LoVo (cell line): Measurements from ENCODE around the gene SCTR.

Experiments used
- DNase-seq: peaks from one replicate; pipeline ENCODE4 v3.0.0-alpha.2; 2016; ENCODE audit warnings: low spot score

Gene SCTR

DNA sequence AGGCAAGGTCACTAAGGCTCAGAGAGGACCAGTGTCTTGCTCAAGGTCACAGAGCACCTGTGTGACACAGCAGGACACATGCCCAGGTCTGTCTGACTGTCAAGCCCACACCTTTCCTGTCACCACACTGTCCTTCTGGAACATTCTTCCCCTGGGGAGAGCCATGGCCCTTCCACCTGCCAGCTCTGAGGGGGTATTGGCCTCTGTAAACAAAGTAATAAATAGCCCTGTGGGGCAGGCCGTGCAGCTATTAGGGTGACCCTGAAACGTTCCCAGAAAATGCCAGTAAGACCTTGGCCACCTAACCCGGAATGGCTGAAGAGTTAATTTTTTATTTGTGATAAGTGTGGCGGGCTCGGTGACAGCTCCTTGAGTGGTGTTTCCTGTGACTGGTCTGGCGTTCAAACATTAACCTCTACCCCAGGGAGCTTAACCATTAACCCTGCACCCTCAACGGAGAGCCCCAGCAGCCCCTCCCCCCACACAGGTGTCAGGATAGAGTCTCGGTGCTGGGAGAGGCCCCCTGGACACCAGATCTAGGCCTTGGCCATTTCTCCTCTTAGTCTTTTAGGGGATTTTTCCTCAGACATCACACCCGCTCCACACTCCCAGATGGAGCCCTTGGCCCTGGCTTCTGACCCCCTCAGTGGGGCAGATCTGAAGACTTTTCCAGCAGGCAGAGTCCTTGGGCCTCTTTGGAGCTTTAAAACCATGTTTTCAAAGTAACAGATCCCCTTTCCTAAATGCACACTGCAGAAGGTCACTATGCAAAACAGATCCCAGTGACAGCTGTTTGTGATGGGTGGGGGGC is 36.6 kb downstream of the SCTR start:
- peak; percentile 38 for DNase-seq

DNA sequence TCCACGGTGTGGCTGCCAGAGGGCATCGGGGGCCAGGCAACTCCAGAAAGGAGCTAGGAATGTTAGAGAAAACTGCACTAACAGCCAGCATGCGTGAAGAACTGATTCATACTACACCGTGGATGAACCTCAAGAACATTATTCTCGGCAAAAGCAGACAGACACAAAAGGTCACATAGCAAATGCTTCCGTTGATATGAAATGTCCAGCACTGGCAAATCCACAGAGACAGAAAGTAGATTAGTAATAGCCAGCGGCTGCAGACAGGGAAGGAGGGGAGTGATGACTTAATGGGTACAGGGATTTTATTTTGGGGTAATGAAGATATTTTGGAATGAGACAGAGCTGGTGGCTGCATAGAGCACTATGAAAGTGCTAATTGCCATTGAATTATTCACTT is 37.4 kb downstream of the SCTR start:
- DNase-seq: no peak

DNA sequence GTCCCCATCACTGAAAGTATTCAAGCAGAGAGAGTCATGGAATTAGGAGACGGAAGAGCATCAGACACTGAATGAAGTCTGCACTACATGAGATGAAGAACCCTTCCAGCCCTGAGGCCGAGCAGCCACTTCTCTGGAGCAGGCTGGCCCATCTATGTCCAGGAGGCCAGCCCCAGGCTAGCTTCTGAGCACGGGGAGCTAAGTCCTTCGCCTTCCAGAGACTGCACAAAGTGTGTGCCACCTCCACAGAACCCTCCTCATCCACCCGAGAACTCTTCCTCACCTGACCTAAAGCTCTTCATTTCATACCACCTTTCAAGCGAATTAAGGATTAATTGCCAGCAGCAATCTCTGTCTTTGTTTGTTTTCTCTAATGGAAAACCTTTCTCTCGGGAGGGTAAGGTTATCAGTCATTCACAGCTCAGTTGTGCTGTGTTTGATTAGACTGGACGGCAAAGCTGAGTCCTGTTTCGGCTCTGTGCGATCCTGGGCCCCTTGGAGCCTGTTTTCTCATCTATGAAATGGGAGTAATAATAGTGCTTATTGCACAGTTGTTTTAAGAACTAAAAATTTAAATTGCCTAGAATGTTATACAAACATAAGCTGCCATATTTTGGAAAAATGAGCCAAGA is 38.0 kb downstream of the SCTR start:
- no peak for DNase-seq

DNA sequence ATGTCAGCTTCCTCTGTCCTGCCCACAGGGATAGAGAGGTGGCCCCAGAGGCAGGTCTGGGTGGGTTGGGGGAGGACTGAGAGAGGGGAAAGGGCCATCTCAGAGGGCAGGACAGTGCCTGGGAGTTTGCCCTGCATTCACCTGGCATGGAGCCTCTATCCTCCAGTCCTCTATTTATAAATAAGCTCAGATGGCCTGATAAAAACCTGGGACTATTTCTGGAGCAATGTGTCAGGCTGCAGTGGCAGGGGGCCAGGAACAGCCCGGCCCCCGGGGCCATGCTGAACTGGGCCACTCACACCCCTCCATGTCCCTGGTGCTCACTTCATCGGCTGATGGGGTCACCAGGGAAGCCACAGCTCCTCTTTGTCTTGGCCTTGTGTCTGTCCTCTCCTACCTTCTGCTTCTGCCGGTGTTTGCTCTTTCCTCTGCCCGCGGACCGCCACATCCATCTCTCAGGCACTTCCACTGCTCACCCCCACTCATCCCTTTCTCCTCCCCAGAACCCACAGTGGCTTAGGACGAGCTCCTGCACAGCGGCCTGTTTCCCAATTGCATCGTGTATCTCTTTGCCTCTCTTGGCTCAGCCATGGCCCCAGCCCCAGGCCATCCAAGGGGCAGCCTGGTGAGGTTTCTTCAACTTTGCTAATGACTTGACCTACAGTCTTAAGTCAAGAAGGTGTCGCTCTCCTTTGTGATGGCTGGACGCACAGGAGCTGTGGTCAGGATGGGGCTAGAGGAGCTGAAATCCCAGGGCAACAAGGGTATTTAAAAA is 38.8 kb downstream of the SCTR start:
- no peak for DNase-seq

DNA sequence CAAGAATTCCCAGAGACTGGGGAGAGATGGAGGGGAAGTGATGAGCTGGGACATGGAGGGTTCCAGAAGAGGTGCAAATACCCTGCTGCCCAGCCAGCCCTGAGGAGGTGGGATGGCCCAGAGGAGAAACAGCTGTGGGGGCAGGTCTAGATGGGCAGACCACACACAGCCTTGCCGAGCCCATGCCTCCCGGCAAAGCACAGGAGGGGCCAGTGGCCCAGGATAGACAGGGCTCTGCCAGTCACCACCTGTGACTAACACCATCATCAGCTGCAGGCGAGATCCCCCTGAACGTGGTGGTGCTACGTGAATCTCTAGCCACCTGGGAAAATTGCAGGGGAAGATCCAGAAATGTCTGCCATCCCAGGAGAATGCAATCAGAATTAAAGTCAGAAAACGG is 39.4 kb downstream of the SCTR start:
- no peak for DNase-seq

DNA sequence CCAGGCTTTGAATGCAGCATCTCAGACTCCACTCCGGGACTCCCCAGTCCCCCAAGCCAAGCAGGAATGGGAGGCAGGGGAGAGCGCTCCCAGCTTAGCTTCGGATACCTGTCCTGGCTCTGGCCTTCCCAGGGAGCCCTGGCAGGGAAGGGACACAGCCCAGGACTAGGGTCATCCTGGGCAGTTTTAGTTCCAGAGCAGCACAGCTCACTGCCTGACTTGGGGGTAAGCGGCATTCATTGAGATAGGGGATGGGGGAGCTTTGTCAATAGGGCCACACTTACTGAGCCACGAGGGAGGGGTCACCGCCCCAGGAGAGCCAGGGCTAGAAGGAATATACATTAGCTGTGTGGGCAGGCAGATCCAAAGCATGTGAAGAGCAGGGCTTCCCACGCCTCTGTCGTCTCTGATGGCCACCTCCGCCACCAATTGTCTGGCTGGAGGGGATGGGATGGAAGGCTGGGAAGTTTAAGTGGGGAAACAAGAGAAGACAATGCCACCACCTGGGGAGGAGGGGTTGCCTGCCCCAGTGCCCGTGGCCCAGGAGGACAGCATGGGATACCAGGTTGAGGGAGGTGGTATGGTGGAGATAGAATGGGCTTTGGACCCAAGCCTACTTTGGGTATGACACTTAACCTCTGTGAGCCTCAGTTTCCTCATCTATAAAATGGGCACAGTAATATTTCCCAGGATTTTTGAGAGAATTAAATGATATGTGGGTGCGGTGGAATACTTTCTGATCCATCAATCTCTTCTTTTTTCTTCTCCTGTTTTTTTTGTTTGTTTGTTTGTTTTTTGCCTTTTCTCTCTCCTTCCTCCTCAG is 40.2 kb downstream of the SCTR start:
- DNase-seq: no peak

DNA sequence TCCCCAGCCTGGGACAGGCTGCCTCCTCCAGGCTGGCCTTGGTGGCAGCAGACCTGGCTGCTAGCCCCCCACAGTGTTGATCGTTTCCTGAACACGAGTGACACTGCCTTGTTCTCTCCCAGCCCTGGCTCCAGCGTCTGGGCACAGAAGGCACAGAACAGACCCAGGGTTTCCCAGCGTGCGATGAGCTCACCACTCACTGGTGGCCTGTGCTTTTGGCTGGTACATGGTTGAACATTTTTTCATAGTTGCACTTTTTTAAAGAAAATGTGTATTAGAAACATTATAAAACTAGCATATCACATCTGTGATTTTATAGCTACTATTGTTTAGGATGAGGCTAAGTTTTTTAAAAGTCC is 40.9 kb downstream of the SCTR start:
- no peak for DNase-seq

DNA sequence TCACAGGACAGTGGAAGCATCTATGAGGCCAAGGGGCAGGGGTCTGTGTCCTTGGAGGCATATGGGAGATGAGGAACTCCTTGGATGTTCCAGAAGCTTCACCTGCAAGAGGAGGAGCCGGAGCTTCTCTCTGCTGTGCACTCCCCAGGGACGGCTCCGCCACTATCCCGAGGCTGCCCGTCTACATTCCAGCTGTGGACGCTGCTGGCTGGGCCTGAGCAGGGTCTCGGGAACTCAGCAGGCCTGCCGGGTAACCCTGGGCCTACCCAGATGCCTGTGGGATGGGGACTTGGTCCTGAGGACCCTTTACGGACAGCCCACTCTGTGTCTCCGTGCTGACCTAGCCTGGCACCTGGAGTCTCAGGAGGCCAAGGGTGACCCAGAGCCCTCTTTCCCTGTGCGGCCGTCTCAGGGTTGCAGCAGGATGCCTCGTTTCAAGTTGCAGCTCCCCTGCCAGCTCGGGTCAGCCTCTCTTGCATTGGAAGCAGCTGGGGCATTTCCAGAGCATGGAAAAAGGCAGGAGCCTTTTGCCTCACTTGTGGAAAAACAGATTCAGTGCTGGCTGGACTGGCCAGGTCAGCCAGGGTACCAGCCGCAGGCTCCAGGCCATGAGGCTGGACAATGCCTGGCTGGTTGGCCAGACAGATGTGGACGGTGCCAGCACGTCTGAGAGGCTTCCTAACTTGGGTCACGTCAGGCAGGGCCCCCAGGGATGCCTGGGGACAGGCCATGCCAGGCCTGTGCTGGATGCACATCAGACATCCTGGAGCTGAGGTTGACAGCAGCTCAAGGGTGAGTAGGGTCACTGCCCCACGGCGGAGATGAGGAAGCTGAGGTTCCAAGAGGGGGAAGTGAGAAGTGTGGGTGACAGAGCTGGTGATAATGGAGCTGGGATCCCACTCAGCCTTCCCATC is 41.5 kb downstream of the SCTR start:
- DNase-seq: no peak

DNA sequence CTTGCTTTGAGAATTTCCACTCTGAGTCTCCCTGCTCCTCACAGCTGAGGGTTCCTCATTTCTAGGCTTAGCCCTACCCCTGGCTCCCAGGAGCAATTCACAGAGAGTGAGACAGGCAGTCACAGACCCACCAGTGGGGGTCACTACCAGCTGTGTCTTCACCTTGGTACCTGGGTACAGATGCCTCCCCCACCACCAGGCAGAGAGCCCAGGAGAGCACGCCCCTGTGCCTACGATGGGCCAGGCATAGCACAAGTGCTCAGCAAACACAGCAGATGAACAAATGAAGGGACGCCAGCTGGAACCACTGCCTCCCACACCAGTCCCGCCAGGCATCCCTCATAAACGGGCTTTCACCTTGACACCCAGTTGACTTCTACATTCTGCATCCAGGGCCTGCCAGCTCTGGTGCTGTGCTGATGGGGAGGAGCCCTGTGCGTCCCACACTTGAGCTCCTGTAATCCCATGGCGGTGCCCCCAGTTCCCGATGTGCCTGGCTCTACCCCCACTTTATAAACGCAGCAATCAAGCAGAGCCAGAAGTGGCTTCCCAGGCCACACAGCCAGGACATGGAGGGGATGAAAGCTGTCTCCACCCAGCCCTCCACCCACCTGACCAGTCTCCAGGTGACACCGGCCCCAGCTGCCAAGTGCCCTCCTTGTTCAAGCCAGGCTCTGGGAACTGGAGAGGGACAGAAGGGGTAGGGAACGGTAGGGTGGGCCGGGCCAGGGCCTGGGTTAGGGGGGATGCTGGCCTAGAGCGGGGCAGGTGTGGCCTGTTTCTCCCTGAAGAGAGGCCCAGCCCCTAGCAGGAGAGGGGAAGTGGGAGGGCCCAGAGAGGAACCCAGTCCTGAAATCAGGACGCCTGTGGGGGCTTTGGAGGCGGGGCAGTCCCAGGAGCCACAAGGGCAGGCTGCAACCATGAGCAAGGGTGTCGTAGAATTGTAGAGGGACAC is 42.5 kb downstream of the SCTR start:
- no peak for DNase-seq

DNA sequence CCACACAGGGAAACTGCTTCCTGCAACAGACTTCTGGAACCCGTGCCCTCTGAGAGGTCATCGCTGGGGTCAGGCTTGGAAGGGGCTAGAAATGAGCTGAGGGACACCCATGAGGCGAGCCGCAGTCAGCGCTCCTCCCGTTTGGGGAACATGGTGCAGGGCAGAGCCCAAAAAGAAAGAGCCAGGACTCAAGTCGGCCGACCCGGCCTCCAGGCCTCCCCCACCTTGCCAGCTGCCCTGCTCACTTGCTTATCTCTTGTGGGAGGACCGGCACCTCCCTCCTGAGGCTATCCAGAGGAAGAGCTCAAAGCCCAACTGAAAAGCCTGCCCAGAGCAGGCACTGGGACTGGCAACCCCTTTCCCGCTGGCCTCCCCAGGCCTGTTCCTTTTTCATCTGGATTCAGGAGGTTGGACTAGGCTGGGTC is 43.6 kb downstream of the SCTR start:
- DNase-seq: no peak

DNA sequence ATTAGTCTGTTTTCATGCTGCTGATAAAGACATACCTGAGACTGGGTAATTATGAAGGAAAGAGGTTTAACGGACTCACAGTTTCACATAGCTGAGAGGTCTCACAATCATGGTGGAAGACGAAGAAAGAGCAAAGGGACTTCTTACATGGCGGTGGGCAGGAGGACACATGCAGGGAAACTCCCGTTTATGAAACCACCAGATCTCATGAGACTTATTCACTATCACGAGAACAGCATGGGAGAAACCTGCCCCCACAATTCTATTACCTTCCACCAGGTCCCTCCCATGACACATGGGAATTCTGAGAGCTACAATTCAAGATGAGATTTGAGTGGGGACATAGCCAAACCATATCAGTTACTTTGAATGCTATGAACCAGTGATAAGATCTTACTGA is 44.1 kb downstream of the SCTR start:
- no peak for DNase-seq

DNA sequence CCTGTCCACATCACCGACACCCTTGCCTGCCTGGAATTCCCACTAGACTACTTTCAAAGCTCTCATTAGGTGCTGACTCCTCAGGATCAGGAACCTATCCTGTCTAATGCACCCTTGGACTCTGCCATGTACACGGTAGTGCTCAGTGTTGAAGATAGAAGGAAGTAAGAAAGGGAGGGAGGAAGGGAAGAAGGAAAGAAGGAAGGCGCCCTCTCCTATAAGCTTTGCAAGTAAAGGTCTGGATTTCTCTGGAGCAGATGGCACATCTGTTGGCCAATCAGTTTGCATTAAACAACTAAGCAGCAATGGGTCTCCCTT is 45.3 kb downstream of the SCTR start:
- no peak for DNase-seq

DNA sequence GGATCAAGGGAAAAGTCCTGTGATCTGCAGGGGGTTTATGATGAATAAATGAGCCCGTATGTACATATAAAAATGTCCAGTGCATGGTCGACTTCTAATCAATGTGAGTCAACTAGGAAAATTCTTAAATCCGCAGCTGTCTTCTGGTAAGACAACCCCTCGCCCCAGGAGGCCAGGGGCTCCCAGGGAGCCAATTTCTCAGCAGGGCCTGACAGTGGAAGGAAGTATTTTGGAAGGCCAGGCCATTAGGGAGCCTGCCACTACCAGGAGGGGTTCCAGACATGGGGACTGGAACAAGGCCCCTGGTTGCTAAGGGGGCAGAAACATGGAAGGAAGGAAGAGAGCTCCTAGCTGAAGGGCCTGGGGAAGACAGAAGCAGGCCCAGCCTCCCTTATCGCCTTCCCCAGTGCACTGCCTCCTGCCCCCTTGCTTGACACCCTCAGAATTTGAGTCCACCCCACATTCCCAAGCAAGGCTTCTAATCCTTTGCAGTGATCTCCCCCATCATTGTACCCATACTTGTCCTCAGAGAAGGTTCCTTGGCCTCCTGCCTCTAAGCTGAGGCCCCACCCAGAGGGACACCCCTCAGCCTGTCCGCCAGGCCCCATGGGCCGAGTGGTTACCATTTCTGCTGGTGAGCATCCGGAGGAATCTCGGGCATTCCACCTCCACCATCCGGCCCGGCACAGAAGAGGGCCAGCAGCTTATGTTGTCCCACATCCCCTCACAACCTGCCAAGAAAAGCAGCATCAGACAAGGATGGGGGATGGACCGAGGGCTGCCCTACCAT is 45.9 kb downstream of the SCTR start:
- DNase-seq: no peak

DNA sequence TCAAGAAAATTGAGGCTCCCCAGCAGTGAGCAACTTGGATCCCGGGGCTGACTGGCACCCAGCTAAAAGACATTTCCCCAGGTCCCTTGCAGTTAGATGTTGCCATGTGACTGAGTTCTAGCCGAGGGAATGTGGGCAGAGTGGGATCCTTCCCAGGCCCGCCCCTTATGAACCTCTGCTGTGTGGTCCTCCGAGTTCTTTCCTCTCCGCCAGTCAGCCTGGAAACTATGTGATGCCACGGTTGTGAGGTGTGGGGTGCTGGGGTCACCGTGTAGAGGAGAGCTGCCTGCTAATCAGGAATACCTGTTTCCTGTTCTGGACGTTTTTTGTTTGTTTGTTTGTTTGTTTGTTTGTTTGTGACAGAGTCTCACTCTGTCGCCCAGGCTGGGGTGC is 47.2 kb downstream of the SCTR start:
- DNase-seq: no peak

DNA sequence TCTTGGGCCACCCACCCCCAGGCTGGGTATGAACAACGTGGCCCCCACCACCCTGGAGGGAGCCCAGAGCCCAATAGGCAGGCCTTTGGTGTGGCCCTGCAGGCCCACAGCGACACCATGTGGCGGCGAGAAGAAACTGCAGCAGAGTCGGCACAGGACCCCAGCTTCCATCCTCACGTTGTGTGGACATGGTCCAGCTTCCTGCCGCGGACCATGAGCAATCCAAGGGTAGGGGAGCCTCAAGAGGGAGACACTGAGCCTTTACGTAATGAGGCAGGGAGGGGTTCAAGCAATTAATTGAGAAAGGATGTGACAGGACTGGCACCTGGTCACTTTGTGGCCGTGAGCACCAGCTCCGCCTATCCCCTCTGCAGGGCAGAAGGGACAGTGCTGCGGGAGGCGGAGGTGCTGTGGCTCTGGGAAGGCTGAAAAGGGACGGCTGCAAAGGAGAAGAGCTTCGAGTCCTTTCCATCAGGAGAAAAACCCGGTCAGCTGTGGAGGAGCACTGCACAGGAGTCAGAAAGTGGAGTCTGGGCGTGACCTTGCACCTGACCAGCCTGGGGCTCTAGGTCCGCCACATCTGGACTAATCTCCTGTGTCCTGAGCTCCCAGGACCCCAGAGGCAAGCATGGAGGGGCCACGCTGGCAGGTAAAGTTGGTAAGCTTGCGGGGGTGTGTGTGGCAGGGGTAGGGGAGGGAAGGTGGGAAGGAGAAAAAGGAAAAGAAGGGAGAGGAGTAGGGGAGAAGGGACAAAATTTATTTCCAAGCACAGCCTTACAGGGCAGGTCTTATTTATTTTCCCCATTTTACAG is 47.8 kb downstream of the SCTR start:
- DNase-seq: peak; percentile 68

DNA sequence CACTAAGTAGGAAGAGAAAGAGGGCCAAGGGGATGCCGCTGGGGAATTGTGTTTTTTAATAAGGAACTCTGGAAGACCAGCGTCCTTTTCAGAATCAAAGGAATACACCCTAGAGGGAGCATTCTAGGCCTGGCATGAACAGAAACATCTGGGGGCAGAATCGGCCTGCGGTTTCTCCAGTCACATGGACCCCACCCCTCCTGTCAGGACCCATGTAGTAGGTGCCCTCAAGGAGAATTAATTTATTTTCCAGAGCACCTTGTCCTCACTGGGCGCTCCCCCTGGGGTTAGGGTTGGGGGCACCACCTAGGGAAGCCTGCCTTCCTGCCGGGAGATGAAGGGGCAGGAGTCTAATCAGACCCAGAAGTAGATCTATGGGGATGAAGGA is 48.4 kb downstream of the SCTR start:
- DNase-seq: no peak

DNA sequence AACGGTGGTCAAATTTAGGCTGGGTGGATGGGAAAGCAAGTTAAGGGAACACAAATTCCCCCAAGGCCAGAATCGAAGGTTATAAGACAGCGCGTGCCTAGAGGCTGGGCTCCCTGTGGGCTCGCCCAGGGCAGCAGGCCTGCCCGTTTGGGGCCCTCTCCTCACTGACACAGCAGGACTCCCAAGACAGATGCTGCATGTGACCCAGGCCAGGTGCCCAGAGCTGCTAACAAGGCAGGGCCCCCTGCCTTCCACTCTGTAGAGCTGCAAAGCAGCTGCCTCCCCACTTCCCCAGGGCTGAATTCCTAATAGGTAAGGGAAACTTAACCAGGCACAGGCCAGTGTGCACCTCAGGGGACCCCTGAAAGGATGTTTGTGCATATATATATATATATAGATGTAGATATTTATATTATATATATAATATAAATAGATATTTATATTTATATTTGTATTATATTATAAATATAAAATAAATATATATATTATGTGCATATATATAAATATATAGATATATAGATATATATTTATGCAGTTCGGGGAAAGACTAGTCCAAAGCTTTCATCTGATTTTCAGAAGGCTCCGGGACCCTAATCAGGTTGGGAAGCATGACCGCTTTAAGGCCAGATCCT is 48.9 kb downstream of the SCTR start:
- no peak for DNase-seq
